Prostate gland (tissue), 2 donors: Measurements from ENCODE around the gene DPYSL3.

Experiments
- CTCF ChIP-seq, 4 experiments: fragments of 200-600 bp in 2 of 4; fragments of 450-650 bp in 2 of 4; sonication (generic) in 2 of 4; IDR thresholded peaks; 1 replicate in 3 of 4; 2 replicates in 1 of 4; pipeline ENCODE4 v1.5.1; 2016 to 2019; ENCODE audit warnings: antibody characterized with exemption in 4 of 4, mild to moderate bottlenecking in 2 of 4, moderate library complexity in 2 of 4
- POLR2A ChIP-seq: fragments of 450-650 bp; IDR thresholded peaks from one replicate; pipeline ENCODE4 v1.6.1; 2016; ENCODE audit warnings: antibody characterized with exemption, mild to moderate bottlenecking

GRCh38 chr5:147510885-147511284 lies 1.0 kb upstream of the DPYSL3 start:
- no peak for TF ChIP-seq CTCF (IDR thresholded peaks at IDR 0.05)
- no peak for TF ChIP-seq POLR2A
